GM19438 (cell line): ENCODE measurements around the gene C4orf50.

Experiments
- ATAC-seq: cut with Tn5 transposase; IDR thresholded peaks from one replicate; pipeline ENCODE4 v1.9.1; 2021; ENCODE audit warnings: low read depth; ENCODE audit not compliant: unreplicated experiment

The C4orf50 gene

GRCh38 chr4:5973486-5974220 is 44.6 kb downstream of the C4orf50 start:
- no peak for ATAC-seq

- no peak for ATAC-seq
These were observed 45.2 kb downstream of the C4orf50 start for GRCh38 chr4:5973033-5973432.

GRCh38 chr4:5972571-5972970 is 45.7 kb downstream of the C4orf50 start:
- no peak for ATAC-seq

- ATAC-seq: no peak
These were observed 47.2 kb downstream of the C4orf50 start for GRCh38 chr4:5971078-5971450.

GRCh38 chr4:5970381-5971077 is 47.7 kb downstream of the C4orf50 start:
- no peak for ATAC-seq

GRCh38 chr4:5969777-5970176 is 48.5 kb downstream of the C4orf50 start:
- ATAC-seq: no peak

- no peak for ATAC-seq
These were observed 48.9 kb downstream of the C4orf50 start for GRCh38 chr4:5969336-5969735.

GRCh38 chr4:5968246-5968645 is 50.0 kb downstream of the C4orf50 start:
- ATAC-seq: no peak

- ATAC-seq: no peak
These were observed 50.4 kb downstream of the C4orf50 start for GRCh38 chr4:5967783-5968182.

- no peak for ATAC-seq
These were observed 53.0 kb downstream of the C4orf50 start for GRCh38 chr4:5965225-5965624.

GRCh38 chr4:5964030-5964429 is 54.2 kb downstream of the C4orf50 start:
- ATAC-seq: no peak

GRCh38 chr4:5963611-5964010 is 54.6 kb downstream of the C4orf50 start:
- no peak for ATAC-seq

GRCh38 chr4:5962416-5962815 is 55.8 kb downstream of the C4orf50 start:
- no peak for ATAC-seq

- no peak for ATAC-seq
These were observed 57.9 kb downstream of the C4orf50 start for GRCh38 chr4:5960252-5960880.

GRCh38 chr4:5959211-5959982 is 58.8 kb downstream of the C4orf50 start:
- no peak for ATAC-seq

GRCh38 chr4:5958199-5958735 is 60.0 kb downstream of the C4orf50 start:
- ATAC-seq: no peak

- ATAC-seq: no peak
These were observed 61.2 kb downstream of the C4orf50 start for GRCh38 chr4:5957076-5957475.

GRCh38 chr4:5956285-5957021 is 61.8 kb downstream of the C4orf50 start:
- peak; percentile 64 for ATAC-seq

GRCh38 chr4:5955856-5956255 is 62.4 kb downstream of the C4orf50 start:
- ATAC-seq: peak; percentile 38

GRCh38 chr4:5955201-5955821 is 62.9 kb downstream of the C4orf50 start:
- no peak for ATAC-seq
